ENCODE measurements around the gene SMARCE1.

DNA sequence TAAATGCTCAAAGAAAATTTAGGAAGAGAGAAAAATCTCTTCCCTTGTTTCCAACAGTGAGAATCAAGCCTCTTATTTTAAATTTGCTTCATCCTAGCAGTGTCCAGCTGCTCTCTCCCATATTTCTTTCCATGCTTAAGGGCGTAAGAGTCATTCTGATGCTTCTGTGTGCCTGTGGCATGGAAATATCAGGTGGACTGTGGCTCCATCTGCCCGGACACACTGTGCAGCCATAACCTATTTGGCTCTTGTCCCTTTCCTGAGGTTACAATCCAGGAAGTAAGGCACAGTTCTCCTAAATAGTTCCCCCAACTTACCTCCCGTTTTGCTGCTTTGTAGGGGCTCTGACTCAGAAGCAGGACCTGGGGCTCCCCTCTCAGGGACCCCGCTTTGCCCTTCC, 23.7 kb upstream of the SMARCE1 start:
- no peak for TF ChIP-seq RFX5 (IDR thresholded peaks at IDR 0.05; ENCODE audit: low read depth, low read length)
- no peak for TF ChIP-seq NFE2L2 (IDR thresholded peaks at IDR 0.05; ENCODE audit: low read depth, low read length)
- no peak for TF ChIP-seq POLR2A (IDR thresholded peaks at IDR 0.05; ENCODE audit: low read depth, low read length)
- no peak for TF ChIP-seq FOS (IDR thresholded peaks at IDR 0.05; ENCODE audit: low read depth, low read length)
- TF ChIP-seq RAD21 (IDR thresholded peaks at IDR 0.05; ENCODE audit: low read length), result no peak

All from IMR-90 (cell line).